ENCODE results near the gene RNF144B. TPM values are rescaled to one million over a fixed set of nuclear protein-coding genes. Genes with fewer than 3 reads are reported as not detected.

The RNF144B gene
- total and polyA plus RNA-seq, 7 donors = 6.0 to 94.9 (median 34.5) TPM

DNA sequence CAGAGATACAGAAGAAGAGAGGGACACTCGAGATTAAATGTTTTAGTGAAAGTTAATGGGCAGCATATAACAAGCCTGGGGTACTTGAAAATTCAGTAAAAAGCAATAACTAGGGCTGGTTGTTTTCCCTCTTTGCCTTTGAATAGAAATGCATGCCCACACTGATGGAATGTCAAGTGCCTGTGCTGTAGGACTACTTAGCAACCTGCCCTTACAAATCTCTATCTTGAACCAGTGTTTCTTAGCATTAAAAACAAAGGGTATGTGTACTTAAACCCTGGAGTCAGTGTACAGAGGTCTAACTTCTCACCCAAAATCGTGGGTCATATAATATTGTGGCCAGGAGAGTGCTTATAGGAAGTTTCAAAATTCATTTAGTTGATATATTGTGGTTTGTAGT lies 37.1 kb downstream of the RNF144B start:
- Histone ChIP-seq H3K27ac (peak overlapping the region; percentile 0), H3K36me3 (ENCODE audit: insufficient read depth in 1 of 2, low read depth in 1 of 2) (peaks cover 0 to 17% of the 10 kb centered on the region in 2 donors), H3K9me3 (no peaks in the 10 kb centered on the region), H3K4me3 (no peak overlapping the region), H3K4me1 (peaks cover 89% of the 10 kb centered on the region), H3K27me3 (ENCODE audit: insufficient read depth in 3 of 3, low read length in 2 of 3) (no peaks in the 10 kb centered on the region)
- 49 to 57% (median 56%) methylated on average over 2 of the region's 2 CpGs for WGBS, 3 donors
- ATAC-seq = no peak
- DNase-seq = no peak
- TF ChIP-seq, protein P1, sequence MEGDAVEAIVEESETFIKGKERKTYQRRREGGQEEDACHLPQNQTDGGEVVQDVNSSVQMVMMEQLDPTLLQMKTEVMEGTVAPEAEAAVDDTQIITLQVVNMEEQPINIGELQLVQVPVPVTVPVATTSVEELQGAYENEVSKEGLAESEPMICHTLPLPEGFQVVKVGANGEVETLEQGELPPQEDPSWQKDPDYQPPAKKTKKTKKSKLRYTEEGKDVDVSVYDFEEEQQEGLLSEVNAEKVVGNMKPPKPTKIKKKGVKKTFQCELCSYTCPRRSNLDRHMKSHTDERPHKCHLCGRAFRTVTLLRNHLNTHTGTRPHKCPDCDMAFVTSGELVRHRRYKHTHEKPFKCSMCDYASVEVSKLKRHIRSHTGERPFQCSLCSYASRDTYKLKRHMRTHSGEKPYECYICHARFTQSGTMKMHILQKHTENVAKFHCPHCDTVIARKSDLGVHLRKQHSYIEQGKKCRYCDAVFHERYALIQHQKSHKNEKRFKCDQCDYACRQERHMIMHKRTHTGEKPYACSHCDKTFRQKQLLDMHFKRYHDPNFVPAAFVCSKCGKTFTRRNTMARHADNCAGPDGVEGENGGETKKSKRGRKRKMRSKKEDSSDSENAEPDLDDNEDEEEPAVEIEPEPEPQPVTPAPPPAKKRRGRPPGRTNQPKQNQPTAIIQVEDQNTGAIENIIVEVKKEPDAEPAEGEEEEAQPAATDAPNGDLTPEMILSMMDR (IDR thresholded peaks at IDR 0.05) = no peak
- intact Hi-C loops (cut with DNase I) = no loop called here

GRCh38 chr6:18425218-18425617 lies 38.1 kb downstream of the RNF144B start:
- no peak overlapping the region for H3K4me3 ChIP-seq
- peaks cover 90% of the 10 kb centered on the region for H3K4me1 ChIP-seq
- no peak for DNase-seq
- no peaks in the 10 kb centered on the region for H3K9me3 ChIP-seq
- 35 to 90% (median 49%) methylated on average over 2 of the region's 2 CpGs for WGBS, 3 donors
- intact Hi-C loops (cut with DNase I) = no loop called here
- no peaks in the 10 kb centered on the region for H3K27me3 ChIP-seq (ENCODE audit: insufficient read depth in 3 of 3, low read length in 2 of 3)
- peaks cover 0 to 20% of the 10 kb centered on the region in 2 donors for H3K36me3 ChIP-seq (ENCODE audit: insufficient read depth in 1 of 2, low read depth in 1 of 2)
- peak overlapping the region; percentile 11 for H3K27ac ChIP-seq
- ATAC-seq = peak in 3 of 4 donors; percentile 28 to 49 (median 37)
- TF ChIP-seq, protein P1 (IDR thresholded peaks at IDR 0.05) = no peak

- H3K27me3 ChIP-seq (ENCODE audit: insufficient read depth in 3 of 3, low read length in 2 of 3) = no peaks in the 10 kb centered on the region
Measured at GRCh38 chr6:18427296-18427695, 40.1 kb downstream of the RNF144B start.

DNA sequence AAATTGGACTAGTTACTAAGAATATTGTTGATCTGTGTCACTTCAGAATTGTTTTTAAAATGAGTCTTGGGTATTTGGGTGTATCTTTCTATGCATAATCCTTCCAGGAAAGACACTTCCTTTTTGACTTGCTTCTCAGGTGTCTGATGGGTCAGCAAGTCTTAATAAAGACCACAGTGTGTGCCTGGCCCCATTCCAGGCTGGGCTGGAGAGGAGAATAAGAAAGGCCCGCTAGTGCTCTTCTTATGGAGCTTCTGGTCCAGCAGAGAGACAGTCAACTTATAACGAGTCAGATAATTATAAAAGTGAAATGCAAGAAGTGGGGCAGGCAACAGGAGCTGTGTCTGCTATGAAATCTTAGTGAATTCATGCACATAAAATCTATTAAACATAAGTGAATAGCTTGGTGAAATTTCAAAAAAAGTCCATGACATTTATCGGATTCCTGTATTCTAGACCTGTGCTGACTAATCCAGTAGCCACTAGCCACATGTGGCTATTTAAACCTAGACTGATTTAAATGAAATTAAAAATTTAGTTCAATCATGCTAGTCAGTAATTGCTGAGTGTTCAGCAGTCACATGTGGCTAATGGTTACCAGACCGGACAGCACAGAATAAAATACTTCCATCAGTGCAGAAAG lies 42.6 kb downstream of the RNF144B start:
- H3K4me3 ChIP-seq = no peak overlapping the region
- peaks cover 0 to 30% of the 10 kb centered on the region in 2 donors for H3K36me3 ChIP-seq (ENCODE audit: insufficient read depth in 1 of 2, low read depth in 1 of 2)
- DNase-seq (peak; percentile 20 to 68), ATAC-seq (no peak)
- intact Hi-C loops (cut with DNase I) = loop anchor here in 1 of 2 donors (10.0 kb wide), 1 partner anchor 75 kb away; no protein-coding TSS in a partner anchor
- peak overlapping the region; percentile 79 for H3K27ac ChIP-seq
- WGBS, 3 donors = 48 to 73% (median 59%) methylated on average over 4 of the region's 4 CpGs
- H3K9me3 ChIP-seq = no peaks in the 10 kb centered on the region
- H3K4me1 ChIP-seq = peaks cover 91% of the 10 kb centered on the region
- TF ChIP-seq, protein P1 (IDR thresholded peaks at IDR 0.05) = no peak
- H3K27me3 ChIP-seq (ENCODE audit: insufficient read depth in 3 of 3, low read length in 2 of 3) = no peaks in the 10 kb centered on the region

More at GRCh38 chr6:18427296-18427695, 40.1 kb downstream of the RNF144B start:
- no peak for DNase-seq
- WGBS, 3 donors = 55 to 64% (median 63%) methylated on average over 2 of the region's 2 CpGs
- peaks cover 0 to 30% of the 10 kb centered on the region in 2 donors for H3K36me3 ChIP-seq (ENCODE audit: insufficient read depth in 1 of 2, low read depth in 1 of 2)
- intact Hi-C loops (cut with DNase I) = no loop called here
- no peak overlapping the region for H3K27ac ChIP-seq
- H3K9me3 ChIP-seq = no peaks in the 10 kb centered on the region
- TF ChIP-seq, protein P1 (IDR thresholded peaks at IDR 0.05) = no peak
- H3K4me1 ChIP-seq = peaks cover 91% of the 10 kb centered on the region
- ATAC-seq = no peak
- no peak overlapping the region for H3K4me3 ChIP-seq

Data from psoas muscle (tissue), 8 donors.